Suppressor macrophage treated with lipopolysaccharide for 4 hours (primary cell): ENCODE data around the gene HTR1E.
"Not testable (repeated sequence)": the region's sequence is repeated elsewhere in the genome, so short reads cannot be mapped to it uniquely, and the experiment has no call there.

Experiments
- DNase-seq: peaks from one replicate; pipeline ENCODE4 v3.0.0-alpha.2; 2020

HTR1E gene

DNA sequence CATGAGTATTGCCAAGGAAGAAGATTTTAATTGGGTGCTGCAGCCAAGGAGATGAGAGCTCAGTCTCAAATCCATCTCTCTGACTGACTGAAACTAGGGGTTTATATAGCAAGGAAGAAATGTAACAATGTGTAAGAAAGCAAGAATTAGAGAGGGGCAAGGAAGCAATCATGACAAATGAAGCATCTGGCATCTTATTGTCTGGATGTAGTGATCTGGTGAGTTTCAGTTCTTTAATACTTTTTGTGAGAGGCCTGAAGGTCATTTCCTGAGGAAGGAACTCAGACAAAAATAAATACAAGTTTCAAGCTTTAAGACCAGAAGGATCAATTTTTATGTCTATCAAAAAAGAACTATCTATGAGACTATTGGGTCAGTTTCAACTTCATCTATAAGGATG lies 64.2 kb downstream of the HTR1E start:
- DNase-seq: no peak

DNA sequence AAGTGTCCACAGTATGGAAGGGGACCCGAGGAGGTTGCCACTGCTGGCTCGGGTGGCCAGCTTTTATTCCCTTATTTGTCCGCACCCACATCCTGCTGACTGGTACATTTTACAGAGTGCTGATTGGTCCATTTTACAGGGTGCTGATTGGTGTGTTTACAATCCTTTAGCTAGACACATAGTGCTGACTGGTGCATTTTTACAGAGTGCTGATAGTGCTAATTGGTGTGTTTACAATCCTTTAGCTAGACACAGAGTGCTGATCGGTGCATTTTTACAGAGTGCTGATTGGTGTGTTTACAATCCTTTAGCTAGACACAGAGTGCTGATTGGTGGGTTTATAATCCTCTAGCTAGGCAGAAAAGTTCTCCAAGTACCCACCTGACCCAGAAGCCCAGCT lies 65.1 kb downstream of the HTR1E start:
- not testable (repeated sequence) for DNase-seq

DNA sequence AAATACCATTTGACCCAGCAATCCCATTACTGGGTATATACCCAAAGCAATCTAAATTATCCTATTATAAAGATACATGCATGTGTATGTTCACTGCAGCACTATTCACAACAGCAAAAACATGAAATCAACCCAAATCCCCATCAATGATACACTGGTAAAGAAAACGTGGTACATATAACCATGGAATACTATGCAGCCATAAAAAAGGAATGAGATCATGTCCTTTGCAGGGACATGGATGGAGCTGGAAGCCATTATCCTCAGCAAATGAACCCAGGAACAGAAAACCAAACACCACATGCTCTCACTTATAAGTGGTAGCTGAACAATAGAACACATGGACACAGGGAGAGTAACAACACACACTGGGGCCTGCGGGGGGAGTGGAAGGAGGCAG lies 69.2 kb downstream of the HTR1E start:
- not testable (repeated sequence) for DNase-seq

DNA sequence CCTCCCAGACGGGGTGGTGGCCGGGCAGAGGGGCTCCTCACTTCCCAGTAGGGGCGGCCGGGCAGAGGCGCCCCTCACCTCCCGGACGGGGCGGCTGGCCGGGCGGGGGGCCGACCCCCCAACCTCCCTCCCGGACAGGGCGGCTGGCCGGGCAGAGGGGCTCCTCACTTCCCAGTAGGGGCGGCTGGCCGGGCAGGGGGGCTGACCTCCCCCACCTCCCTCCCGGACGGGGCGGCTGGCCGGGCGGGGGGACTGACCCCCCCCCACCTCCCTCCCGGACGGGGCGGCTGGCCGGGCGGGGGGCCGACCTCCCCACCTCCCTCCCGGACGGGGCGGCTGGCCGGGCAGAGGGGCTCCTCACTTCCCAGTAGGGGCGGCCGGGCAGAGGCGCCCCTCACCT lies 72.3 kb downstream of the HTR1E start:
- DNase-seq: not testable (repeated sequence)

DNA sequence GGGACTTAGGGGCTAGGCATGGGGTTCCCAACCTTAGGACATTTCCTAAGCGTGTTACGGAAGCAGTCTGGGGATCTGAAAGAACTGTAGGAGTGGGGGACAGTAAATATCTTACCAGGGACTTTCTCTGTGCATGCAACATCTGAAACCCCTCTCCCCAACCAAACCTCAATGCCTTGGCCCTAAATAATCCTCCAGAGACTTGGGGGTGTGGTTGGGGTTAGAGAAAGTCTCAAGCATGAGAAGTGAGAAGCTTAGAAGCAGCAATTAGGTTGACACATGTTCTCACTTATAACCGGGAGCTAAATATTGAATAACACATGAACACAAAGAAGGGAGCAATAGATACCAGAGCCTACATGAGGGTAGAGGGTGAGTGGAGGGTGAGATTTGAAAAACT lies 74.7 kb downstream of the HTR1E start:
- DNase-seq: no peak

- DNase-seq: no peak
Observed at GRCh38 chr6:87012743-87013142, 75.4 kb downstream of the HTR1E start.

- DNase-seq: no peak
Observed at GRCh38 chr6:87016772-87017171, 79.4 kb downstream of the HTR1E start.

GRCh38 chr6:87027021-87027420 lies 89.7 kb downstream of the HTR1E start:
- no peak for DNase-seq

DNA sequence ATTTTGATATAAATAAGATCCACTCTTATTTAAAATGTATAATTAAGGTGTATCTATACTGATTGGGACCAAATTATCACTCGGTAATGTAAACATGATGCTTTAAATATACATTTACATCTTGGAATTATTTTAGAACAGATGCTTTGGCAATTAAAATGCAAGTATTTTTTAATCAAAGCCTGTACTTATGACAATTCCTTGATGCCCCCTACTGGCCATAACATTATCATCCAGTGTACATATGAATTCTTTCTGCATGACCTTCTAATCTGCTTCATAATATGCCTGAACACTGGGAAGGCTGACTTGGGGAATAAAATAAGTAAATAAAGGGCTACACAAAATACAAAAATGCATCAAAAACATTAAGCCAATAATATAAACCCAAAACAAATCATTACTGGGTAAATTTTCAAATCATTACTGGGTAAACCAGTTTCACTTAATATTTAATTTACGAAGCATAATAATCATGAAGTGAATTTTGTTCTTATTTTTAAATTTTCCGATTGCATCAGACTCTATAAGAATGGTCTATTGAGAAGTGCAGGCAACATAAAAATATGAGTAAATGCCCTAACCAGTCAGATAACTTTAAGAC lies 92.5 kb downstream of the HTR1E start:
- DNase-seq: peak; percentile 40

- DNase-seq: no peak
Observed at GRCh38 chr6:87040729-87041128, 103.4 kb downstream of the HTR1E start.

GRCh38 chr6:87045521-87046075 lies 108.3 kb downstream of the HTR1E start:
- DNase-seq: no peak

DNA sequence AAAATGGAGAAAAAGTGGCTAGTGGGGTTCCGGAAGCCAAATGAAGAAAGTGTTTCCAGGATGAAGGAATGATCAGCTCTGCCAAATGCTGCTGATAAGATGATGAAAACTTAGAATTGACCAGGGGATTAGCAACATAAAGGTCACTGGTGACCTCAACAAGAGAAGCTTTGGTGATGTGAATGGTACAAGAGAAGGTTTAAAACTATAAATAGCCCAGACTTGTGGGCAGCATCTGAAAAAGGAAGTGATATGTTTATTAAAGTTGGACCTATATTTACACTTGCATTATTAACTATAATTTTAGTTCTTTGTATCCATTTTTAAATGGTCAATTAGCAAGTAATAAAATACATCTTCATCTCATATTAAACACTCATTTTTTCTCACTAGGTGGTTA lies 112.5 kb downstream of the HTR1E start:
- DNase-seq: no peak

DNA sequence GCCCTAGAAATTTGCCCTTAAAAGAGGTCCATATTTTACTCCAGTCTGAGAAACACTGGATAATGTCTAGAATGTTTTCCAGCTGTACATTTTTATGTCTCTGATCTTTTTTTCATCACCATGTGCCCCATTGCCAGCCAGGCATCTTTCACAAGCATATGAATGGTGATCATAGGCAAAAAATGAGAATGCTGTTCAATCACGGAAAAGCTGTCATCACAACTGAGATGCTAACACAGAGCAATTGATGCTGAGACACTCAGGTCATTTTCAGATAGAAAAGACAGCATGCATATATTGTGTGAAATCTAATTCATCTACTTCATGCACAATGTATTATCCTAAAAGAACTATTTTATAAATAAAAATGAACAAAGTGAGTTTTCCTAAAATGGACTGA lies 116.0 kb downstream of the HTR1E start:
- no peak for DNase-seq

DNA sequence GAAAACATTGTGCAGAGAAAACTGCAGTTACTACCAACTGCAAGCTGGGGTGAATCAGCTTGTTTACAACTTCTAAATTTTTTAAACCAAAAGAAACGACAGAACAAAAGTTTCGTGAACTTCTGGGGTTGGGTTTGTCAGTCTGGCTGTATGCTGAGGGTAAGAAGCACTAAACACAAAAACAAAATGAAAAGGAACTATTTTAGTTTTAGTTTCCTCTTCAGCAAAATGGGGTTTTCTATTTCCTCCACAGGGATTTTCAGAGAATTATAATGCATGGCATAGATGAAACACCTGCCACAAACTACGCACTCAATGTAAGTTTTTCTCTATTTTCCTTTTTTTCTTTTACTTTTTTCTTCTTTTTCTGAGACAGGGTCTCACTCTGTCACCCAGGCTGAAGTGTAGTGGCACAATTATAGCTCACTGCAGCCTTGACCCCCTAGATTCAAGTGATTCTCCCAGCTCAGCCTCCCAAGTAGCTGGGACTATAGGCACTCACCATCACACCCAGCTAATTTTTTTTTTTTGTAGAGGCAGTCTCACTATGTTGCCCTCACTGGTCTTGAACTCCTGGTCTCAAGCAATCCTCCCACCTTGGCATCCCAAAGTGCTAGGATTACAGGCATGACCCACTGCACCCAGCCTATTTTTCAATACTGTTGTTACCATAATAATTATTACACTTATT lies 117.0 kb downstream of the HTR1E start:
- no peak for DNase-seq

- DNase-seq: no peak
Observed at GRCh38 chr6:87059943-87060342, 122.6 kb downstream of the HTR1E start.

GRCh38 chr6:87065117-87065516 lies 127.8 kb downstream of the HTR1E start:
- no peak for DNase-seq
